Mesenteric fat pad (tissue), 1 donor: Measurements from ENCODE around the gene ANKRD44. TPM values are rescaled to one million over a fixed set of nuclear protein-coding genes. Genes with fewer than 3 reads are reported as not detected.

Experiments
- DNase-seq: peaks from one replicate; pipeline ENCODE4 v3.0.0-alpha.2; 2020; ENCODE audit warnings: low spot score
- total RNA-seq: library from RNA; stranded (reverse); fragmentation: NEBNext Ultra II Directional; extraction: Animal tissue kit (Norgen Biotek cat#: 25700); gene quantifications from one replicate; pipeline ENCODE4 v1.2.1, GENCODE V29; 2021
- donor health status: DM: yes; HTN: yes; CAD: no.

Gene ANKRD44
- total RNA-seq, 1 donor from 2014 or later = 26.0 TPM

DNA sequence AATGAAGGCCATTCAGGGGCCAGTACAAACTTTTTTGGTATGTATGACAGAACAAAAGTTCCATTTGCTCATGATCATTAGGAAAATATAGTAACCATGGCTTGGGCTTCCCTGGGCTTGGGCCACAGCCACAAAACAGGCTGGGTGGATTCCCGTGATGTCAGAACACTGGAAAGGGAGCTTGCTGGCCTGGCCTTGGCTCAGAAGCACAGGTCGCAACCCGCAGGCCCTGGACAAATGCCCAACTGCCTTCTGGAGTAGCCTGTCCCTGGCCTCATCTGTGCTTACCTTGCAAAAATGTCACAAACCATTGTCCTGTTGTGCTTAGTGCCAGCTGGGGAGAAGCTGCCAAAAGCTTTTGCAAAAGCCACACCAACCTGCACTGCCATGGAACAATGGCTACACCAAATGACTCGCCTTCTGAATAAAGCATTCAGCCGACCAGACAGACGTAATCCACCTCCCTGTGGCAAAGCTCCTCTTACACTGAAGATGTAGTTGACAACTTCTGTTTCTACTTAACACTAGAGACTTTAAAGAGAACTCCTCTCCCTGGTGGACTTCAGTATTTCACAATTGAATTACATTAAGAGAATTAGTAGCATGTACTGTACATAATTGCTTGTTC is 125.5 kb downstream of the ANKRD44 start:
- peak; percentile 92 for DNase-seq

DNA sequence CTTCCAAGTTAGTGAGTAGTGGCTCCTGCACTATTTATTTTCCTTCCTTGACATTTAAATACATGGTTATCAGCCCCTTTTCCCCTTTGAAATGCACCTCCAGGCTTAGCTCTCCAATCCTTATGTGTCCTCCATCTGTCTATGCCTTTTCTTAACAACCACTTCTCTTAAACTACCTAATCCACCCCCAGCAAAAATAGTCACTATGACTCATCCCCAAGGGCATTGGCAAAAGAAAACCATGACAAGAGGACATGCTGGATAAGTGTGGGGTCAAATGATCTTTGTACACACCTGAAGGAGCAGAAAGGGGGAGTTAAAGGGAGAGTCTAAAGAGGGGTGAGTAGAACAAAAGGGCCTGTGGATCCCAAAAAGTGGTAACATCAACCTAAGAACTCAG is 127.2 kb downstream of the ANKRD44 start:
- DNase-seq = no peak

DNA sequence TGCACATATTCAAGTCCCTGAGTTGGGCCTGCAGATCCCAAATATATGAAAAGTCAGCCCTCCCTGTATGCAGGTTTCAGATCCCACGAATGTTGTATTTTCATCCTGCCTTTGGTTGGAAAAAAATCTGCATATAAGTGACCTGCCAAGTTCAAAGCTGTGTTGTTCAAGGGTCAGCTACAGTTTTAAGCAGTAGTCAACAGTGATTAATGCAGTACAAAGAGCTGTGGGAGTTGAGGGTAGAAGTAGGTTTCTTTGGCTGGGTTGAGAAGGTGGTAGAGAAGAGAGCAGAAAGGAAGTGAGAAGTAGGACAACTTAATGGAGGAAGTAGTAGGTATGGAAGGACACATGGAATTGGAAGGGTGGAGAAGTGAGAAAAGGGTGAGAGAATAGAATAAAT is 127.9 kb downstream of the ANKRD44 start:
- no peak for DNase-seq

DNA sequence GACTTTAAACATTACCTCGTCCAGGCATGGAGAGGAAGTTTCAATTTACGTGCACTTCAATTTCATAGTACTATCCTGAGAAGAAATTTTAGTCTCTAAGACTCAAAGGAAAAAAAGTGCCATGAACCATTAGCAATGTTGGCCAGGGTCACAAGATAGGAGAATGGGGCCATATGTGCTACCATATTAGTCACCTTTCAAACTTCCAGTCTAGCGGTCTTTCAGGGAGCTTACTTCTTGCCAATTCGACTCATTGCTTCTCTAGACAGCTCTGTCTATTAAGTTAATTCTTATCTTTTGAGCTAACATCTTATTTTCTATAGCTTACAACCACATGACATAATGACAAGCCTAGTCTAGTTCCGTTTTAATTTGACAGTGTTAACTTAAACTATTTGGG is 129.1 kb downstream of the ANKRD44 start:
- DNase-seq = no peak

DNA sequence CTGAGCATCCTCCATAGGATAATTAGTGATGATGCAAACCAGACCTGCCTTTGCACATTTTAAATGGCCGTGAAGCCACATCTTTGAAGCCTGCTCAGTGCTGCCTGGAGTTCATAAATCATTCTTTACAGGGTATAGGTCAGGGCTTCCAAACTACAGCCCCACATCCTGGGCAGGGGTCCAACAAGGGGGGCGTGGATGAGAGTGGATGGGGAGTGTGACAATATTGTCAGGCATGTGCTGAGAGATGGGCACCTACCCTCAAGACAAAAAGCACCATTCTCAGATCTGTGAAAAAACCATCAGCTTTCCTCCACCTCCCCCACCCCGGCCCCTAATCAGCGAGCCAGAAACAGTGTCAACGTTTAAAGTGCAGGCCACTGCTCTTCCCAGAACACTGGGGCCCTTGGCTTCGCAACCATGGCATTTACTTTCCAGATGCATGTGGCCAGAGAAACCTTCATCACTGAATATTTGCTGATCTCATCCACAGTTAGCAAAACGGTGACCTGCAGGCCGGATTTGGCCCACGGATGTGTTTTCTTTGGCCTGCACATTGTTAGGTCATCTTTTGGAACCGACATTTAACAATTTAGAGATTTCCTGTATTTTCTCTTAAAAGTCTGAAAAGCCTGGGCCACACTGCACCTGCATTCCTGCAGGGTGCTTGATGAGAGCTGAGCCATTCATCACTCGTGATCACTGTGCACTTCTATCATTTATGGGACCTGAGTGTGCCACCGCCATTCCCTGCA is 130.7 kb downstream of the ANKRD44 start:
- DNase-seq = no peak

DNA sequence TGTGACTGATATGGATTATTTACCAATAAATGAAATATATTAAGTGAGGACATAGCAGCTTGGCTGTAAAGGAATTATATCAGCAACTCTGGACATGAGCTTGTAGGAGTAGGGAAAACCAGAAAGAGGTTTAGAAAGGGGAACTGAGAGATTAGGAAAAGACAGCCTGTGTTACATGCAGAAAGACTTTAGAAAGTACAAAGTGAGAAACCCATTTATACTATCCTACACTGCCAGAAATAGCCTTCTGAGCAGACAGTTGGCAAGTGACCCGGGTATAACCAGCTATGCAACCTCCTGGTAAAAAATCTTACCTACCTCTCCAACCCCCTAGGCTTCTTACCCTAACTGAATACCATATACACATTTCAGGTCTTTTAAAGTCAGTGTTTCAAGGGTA is 134.1 kb downstream of the ANKRD44 start:
- DNase-seq = no peak

DNA sequence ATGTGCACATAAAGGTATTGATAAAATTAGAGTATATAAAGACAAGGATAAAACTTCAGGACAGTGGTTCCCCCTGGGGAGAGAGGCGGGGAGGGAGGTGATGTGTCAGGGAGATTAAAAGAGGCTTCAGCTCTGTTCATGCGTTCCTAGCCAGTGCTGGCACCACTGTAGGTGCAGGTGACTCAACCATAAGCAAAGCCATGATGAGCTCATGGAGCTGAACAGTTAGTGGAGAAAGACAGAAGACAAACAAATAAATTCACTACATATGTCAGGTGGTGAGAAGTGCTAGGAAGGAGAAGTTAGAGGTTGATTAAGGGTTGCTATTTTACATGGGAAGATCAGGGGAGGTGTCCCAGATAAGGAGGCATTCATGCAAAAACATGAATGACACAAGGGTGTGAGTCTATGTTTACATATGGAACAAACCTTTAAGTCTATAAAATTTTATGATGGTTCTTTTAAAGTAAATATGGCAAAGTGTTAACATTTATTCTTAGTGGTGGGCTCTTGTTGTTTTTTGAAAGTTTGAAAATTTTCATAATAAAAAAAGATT is 136.0 kb downstream of the ANKRD44 start:
- no peak for DNase-seq

DNA sequence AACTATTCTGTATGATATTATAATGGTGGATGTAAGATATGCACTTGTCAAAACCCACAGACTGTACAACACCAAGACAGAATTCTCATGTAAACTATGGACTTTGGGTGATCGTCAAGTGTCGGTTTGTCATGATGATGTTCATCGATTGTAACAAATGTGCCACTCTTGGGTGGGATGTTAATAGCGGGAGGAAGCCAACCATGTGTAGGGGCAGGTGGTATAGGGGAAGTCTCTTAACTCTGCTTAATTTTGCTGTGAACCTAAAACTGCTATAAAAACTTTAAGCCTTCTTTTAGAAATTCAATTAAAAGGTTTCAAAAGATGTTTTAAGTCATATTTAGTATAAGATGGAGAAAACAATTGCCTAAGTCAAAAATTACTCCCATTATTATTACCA is 139.0 kb downstream of the ANKRD44 start:
- no peak for DNase-seq

DNA sequence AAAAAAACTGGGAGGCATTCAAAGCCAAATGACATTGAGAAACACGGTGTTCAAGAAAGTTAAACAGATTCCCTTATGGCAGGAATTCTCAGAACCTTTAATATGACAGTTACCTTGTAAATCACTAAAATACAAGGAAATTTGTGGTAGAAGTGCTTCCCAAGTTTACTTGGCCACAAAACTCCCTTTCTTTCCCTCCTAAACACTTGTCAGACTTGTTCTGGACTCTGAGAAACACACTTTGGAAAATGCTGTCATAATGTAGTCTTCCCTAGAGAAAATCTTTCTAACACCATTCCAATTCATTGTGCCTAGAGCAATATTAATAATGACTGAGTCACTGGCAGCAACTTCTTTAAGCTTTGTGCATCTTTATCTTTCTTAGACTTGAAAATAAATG is 140.4 kb downstream of the ANKRD44 start:
- no peak for DNase-seq

DNA sequence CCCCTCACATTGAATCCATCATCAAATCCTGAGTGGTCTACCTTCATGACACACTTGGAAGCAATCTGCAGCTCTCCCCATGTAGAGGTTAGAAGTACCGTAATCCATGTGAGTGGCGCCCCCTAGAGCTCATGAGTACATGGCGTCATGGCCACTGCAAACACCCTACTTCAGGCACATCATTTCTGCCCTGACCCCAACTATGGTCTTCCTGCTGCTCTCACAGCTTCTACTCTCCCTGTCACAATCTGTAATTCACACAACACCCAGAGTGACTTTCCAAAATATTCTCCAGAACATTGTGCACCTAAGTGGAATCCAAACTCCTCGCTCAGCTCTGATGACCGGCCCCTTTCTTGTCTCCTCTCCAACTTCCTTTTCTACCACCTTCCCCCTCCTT is 141.9 kb downstream of the ANKRD44 start:
- DNase-seq = no peak

DNA sequence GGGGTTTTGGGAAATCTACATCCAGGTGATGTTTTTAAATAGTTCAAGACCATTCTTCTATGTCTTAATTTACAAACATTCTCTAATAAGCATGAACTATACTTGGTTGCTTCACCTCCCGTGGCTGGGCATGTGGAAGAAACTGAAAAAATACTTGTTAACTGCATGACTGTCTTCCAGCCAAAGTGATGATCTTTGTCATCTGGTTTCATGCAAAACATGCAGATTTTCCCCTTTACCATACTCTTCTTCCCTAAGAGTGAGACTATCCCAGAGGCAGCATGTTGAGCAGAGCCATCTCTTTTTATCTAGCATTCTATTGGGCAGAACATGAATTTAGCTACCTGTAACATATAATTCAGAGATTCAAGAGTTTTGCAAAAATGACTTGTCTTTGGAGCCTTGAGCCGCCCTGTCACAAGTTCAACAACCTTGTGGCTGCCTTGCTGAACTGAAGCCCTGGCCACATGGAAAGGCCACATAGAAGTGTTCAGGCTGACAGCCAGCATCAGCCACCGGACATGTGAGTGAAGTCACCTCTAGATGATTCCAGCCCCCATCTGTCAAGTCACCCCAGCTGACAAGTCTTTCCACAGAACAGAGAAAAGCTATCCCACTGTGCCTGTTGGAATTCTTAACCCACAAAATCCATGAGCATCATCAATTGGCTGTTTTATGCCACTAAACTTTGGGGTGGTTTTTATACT is 142.8 kb downstream of the ANKRD44 start:
- no peak for DNase-seq

DNA sequence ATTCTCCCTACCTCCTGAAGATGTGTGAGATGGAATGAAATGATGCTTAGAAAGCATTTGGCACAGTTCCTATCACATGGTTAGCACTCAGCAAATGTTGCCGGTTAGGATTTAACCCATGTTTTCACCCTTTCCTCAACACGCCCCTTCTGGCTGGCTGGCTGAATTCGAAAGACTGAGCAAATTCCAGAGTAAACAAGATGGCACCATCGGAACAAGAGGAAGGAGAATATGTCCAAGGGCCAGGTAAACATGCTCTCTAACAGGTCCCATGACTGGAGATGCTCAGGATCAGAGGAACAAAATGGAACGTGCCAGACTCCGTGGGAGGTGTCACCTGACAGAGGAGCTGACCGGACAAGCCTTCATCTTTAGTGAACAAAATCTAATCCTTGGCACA is 145.6 kb downstream of the ANKRD44 start:
- no peak for DNase-seq

DNA sequence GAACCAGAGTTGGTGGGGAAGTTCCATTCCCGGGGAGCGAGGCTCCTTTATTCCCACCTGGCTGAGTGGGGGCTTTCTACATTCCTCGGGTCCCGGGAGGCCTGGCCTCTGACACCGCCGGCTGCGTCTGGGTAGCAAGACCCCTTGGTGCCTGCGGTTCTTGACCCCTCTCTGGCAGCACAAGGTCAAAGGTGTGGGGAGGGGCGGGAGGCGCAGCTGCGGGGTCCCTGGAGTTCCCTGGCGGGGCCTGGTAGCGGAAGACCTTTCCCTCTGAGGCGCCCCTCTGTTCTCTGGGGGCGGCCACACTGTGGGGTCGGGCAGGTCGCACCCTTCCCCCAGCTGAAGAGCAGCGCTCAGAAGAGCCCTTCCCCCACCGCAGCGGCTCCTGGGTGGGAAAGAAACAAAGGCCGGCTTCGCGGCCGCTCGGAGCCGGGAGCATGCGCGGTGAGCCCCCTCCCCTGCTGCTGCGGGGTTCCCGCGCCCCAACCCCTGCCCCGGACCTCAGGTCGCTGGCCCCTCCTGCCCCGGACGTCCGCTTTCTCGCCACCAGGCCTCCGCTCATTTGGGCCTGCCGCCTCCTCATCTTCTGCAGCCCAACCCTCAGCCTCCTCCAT is 146.3 kb downstream of the ANKRD44 start:
- DNase-seq = no peak

DNA sequence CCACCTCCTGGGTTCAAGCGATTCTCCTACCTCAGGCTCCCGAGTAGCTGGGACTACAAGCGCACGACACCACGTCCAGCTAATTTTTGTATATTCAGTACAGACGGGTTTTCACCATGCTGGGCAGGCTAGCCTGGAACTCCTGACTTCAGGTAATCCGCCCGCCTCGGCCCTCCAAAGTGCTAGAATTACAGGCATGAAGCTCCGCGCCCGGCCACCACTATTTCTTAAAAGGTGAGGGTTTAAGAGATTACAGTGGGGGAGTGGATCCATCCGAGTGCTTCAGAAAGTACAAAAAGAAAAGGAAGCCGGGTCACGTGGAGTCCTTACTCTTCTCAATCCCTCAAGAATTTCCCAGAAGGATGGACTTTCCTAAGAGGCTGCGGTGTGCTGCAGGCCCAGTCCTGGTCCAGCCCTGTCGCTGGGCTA is 146.9 kb downstream of the ANKRD44 start:
- no peak for DNase-seq

DNA sequence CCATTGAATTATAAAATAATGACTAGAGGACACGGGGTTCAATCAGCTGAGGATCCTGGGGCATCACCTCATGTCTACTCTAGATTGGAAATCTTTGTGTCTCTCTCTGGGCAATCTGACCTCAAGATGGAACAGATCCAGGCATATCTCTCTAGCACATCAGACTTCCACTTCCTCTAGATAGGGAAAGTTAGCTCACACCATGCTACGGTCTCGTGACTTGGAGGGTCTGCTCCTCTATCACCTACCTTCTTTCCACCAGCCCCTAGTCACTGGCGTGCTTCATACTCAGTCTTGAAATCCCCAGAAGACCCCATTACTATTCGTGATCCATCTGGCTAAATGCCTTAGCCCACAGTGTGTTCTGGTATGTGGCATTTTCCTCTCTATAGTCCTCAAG is 148.8 kb downstream of the ANKRD44 start:
- no peak for DNase-seq

DNA sequence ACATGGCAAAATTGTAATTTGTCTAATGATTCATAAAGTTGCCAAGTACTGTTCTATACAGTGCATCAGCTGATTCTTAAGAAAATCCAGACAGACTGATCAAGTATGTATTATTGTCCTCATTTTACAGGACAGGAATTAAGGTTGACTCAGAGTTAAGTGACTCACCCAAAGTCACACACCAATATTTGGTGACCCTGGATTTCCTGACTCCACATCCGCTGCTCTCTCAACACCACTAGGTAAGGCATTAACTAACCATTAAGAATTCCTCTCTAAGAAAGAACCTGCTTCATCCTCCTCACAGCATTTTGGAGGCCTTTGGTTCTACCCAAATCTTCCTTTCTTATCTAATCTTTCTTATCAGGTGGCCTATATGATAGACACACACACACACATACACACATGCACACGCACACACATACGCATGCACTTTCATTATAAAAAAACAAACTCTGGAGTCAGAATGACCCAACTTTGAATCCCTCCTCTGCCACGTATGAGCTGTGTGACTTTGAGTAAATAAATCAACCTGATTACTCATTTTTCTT is 150.8 kb downstream of the ANKRD44 start:
- no peak for DNase-seq

DNA sequence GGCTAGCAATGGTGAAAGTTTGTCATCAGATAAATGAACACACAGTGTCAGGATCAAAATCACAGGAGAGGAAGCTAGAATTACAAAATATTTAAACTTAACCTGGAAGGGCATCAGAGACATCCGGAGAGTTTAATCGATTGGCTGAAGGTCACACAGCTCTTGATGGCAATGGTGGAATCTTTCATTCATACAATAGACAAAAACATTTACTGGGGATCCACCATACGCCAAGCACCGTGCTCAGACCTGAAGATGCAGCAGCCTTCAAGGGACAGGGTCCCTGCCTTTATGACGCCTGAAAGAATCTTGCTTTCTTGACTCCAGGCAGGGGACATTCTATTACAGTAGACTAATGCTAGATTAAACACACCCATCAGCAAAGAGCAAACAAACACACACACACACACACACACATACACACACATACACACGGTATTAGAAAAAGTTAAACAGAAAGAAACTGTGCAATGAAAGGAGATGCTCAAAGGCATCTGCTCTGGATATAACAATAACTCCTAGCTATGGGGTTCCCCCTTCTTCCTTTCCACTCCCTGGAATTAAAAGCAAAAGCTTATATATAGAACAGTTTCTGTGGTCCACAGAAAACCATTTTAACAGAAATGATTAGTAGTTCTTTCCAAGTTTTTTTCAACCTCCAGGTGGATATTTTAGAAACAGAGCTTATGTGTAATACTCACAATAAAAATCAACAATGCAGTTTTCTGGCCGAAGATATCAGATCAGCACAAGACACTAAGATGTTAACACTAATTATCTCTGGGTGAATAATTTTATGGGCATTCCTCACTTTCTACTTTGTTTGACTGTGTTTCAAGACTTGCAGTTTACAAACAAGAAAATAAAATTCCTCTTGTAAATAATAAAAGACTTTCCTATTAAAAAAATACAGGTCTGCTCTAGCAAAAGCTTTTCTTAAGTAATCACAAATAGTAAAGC is 151.7 kb downstream of the ANKRD44 start:
- no peak for DNase-seq

DNA sequence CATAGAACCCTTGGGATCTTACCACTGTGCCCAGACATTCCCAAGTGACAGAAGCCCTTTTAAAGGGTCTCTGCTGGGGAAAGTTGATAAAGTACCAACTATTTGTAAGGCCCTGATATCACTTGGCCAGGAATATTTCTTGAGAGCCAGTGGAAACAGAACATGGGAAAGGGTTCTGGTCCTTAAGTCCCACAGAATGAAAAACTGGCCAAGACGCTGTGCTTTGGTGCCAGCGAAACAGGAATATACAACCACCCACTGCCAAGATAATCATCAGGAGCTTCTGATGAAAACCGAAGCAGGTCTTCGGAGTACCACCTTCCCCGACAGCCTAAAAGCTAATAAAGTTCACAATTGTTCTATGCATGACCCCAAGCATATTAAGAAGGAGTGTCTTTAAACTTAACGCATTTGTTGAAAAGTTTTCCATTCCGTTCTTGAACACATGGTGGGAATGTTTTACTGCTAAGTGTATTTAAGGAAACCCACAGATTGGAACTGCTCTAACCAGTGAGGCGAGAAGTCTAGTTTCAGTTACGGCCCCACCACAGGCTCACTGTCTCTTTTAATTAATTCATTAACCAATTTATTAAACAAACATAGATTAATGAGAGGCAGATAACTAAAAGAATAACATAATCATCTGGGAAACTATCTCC is 152.6 kb downstream of the ANKRD44 start:
- DNase-seq = no peak

DNA sequence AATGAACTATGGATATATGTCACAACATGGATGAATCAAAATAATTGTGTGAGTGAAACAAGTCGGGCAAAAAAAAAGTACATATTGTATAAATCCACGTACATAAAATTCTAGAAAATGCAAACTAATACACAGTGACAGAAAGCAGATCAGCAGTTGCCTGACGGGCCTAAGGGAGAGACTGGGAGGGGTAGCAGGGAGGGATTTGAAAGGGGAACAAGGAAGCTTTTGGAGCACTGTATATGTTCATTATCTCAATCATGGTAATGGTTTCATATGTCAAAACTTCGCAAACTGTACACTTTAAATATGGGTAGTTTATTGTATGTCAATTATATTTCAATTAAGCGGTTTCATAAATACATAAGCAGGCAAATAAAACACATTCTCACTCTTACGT is 153.8 kb downstream of the ANKRD44 start:
- DNase-seq = no peak
